Breast epithelium (tissue), 3 donors: ENCODE results near the gene SP1.

Source experiments
- CTCF ChIP-seq, 3 donors: fragments of 450-650 bp; IDR thresholded peaks; one replicate each; pipeline ENCODE4 v1.5.1; 2016 to 2017; ENCODE audit warnings: antibody characterized with exemption in 3 of 3, mild to moderate bottlenecking in 3 of 3, moderate library complexity in 3 of 3
- POLR2A ChIP-seq: fragments of 450-650 bp; IDR thresholded peaks from one replicate; pipeline ENCODE4 v1.6.1; 2016; ENCODE audit warnings: antibody characterized with exemption, mild to moderate bottlenecking, moderate library complexity
- POLR2AphosphoS5 ChIP-seq, 3 donors: sonication (generic); formaldehyde crosslinking; IDR thresholded peaks; one replicate each; pipeline ENCODE4 v1.6.1; 2017; ENCODE audit warnings: antibody characterized with exemption in 3 of 3

GRCh38 chr12:53402871-53403270 is 22.9 kb downstream of the SP1 start:
- TF ChIP-seq POLR2AphosphoS5 (IDR thresholded peaks at IDR 0.05): no peak
- no peak for TF ChIP-seq POLR2A
- TF ChIP-seq CTCF (IDR thresholded peaks at IDR 0.05): no peak
